Trophoblast cell (in vitro differentiated cells and primary cell): ENCODE data around the gene TRIM40.

Experiments used
- DNase-seq, 2 donors: peaks; one replicate each; pipeline ENCODE4 v3.0.0-alpha.2; 2016
- H2AFZ ChIP-seq: 2 replicates; pipeline ENCODE4 v1.6.1; 2013; ENCODE audit warnings: low read length, moderate library complexity, mild to moderate bottlenecking; ENCODE audit not compliant: insufficient read depth, poor library complexity
- H2AK5ac ChIP-seq: 2 replicates; pipeline ENCODE4 v1.6.1; 2013; ENCODE audit warnings: mild to moderate bottlenecking, low read length
- H2BK120ac ChIP-seq: 2 replicates; pipeline ENCODE4 v1.6.1; 2013; ENCODE audit warnings: low read length, mild to moderate bottlenecking, moderate library complexity; ENCODE audit not compliant: insufficient read depth, poor library complexity
- H2BK12ac ChIP-seq: 2 replicates; pipeline ENCODE4 v1.6.1; 2013; ENCODE audit warnings: mild to moderate bottlenecking, low read length, moderate library complexity
- H2BK5ac ChIP-seq: 2 replicates; pipeline ENCODE4 v1.6.1; 2013; ENCODE audit warnings: low read length, low read depth, moderate library complexity, mild to moderate bottlenecking; ENCODE audit not compliant: poor library complexity
- H3K14ac ChIP-seq: 2 replicates; pipeline ENCODE4 v1.6.1; 2013; ENCODE audit warnings: mild to moderate bottlenecking, low read length
- H3K18ac ChIP-seq: 2 replicates; pipeline ENCODE4 v1.6.1; 2013; ENCODE audit warnings: mild to moderate bottlenecking, low read length
- H3K23ac ChIP-seq: 2 replicates; pipeline ENCODE4 v1.6.1; 2013; ENCODE audit warnings: low read length
- H3K27ac ChIP-seq: 2 replicates; pipeline ENCODE4 v1.5.1; 2013; ENCODE audit warnings: low read depth, mild to moderate bottlenecking, inconsistent platforms, low read length, moderate library complexity
- H3K27me3 ChIP-seq: 2 replicates; pipeline ENCODE4 v1.6.1; 2013; ENCODE audit warnings: inconsistent platforms, mild to moderate bottlenecking, low read length, moderate library complexity; ENCODE audit not compliant: insufficient read depth
- H3K36me3 ChIP-seq, 2 experiments: 1 replicate in 1 of 2; 2 replicates in 1 of 2; pipeline ENCODE4 v1.6.1; 2013; ENCODE audit warnings: low read length in 2 of 2, mild to moderate bottlenecking in 2 of 2, moderate library complexity in 1 of 2; ENCODE audit not compliant: insufficient read depth in 2 of 2, control insufficient read depth in 1 of 2
- H3K4ac ChIP-seq: 2 replicates; pipeline ENCODE4 v1.6.1; 2013; ENCODE audit warnings: low read depth, mild to moderate bottlenecking, low read length, moderate library complexity
- H3K4me1 ChIP-seq, 2 experiments: 1 replicate in 1 of 2; 2 replicates in 1 of 2; pipeline ENCODE4 v1.6.1; 2013; ENCODE audit warnings: low read length in 2 of 2, mild to moderate bottlenecking in 2 of 2, moderate library complexity in 1 of 2; ENCODE audit not compliant: insufficient read depth in 2 of 2, control insufficient read depth in 1 of 2
- H3K4me2 ChIP-seq: 2 replicates; pipeline ENCODE4 v1.6.1; 2013; ENCODE audit warnings: inconsistent platforms, mild to moderate bottlenecking, low read length, moderate library complexity
- H3K4me3 ChIP-seq: 2 replicates; pipeline ENCODE4 v1.5.1; 2013; ENCODE audit warnings: mild to moderate bottlenecking, low read depth, low read length, inconsistent platforms
- H3K79me1 ChIP-seq: one replicate; pipeline ENCODE4 v1.6.1; 2013; ENCODE audit warnings: low read length
- H3K79me2 ChIP-seq: 2 replicates; pipeline ENCODE4 v1.6.1; 2013; ENCODE audit warnings: low read length, mild to moderate bottlenecking; ENCODE audit not compliant: control insufficient read depth, insufficient read depth, poor library complexity
- H3K9ac ChIP-seq: 2 replicates; pipeline ENCODE4 v1.6.1; 2013; ENCODE audit warnings: mild to moderate bottlenecking, low read length
- H3K9me3 ChIP-seq: 2 replicates; pipeline ENCODE4 v1.6.1; 2013; ENCODE audit warnings: low read depth, mild to moderate bottlenecking, control low read depth, inconsistent platforms, low read length; ENCODE audit not compliant: insufficient read depth
- H4K12ac ChIP-seq: 2 replicates; pipeline ENCODE4 v1.6.1; 2013; ENCODE audit warnings: low read depth, mild to moderate bottlenecking, low read length, moderate library complexity
- H4K8ac ChIP-seq: 2 replicates; pipeline ENCODE4 v1.6.1; 2013; ENCODE audit warnings: low read depth, mild to moderate bottlenecking, low read length, moderate library complexity
- H4K91ac ChIP-seq: one replicate; pipeline ENCODE4 v1.6.1; 2013; ENCODE audit warnings: low read depth, mild to moderate bottlenecking, low read length, moderate library complexity
- WGBS: extraction: QIAGEN DNeasy Blood & Tissue Kit; methylation state at CpG from one replicate; pipeline ENCODE4 v1.1.7; 2013; ENCODE audit warnings: missing lambda C conversion rate; ENCODE audit not compliant: insufficient read length, insufficient coverage; ENCODE audit errors: extremely low coverage; 5-methylcytosine and 5-hydroxymethylcytosine counted together

TRIM40 gene

GRCh38 chr6:30100585-30101443 is 35.1 kb upstream of the TRIM40 start:
- H3K4me1 ChIP-seq, result peaks cover 5 to 13% of the 10 kb centered on the region in 2 experiments
- no peak overlapping the region for H2AK5ac ChIP-seq
- H3K4me2 ChIP-seq, result peak overlapping the region; percentile 51
- no peak overlapping the region for H4K8ac ChIP-seq
- H3K14ac ChIP-seq, result no peak overlapping the region
- H2BK120ac ChIP-seq, result no peak overlapping the region
- H3K27me3 ChIP-seq, result peaks cover 29% of the 10 kb centered on the region
- H3K79me2 ChIP-seq, result no peaks in the 10 kb centered on the region
- H3K18ac ChIP-seq, result no peak overlapping the region
- no peak overlapping the region for H3K4me3 ChIP-seq
- H3K79me1 ChIP-seq, result no peaks in the 10 kb centered on the region
- no peak overlapping the region for H3K27ac ChIP-seq
- H2BK12ac ChIP-seq, result no peak overlapping the region
- no peak overlapping the region for H2AFZ ChIP-seq
- no peaks in the 10 kb centered on the region for H3K9me3 ChIP-seq
- no peak overlapping the region for H3K23ac ChIP-seq
- no peak overlapping the region for H4K91ac ChIP-seq
- no CpG with 5 or more reads among the region's 47 CpGs for WGBS
- H2BK5ac ChIP-seq, result no peak overlapping the region
- no peak overlapping the region for H3K4ac ChIP-seq
- no peak overlapping the region for H3K9ac ChIP-seq
- no peak overlapping the region for H4K12ac ChIP-seq
- H3K36me3 ChIP-seq, result no peaks in the 10 kb centered on the region
- DNase-seq, result no peak

- Histone ChIP-seq H3K27me3 (peaks cover 32% of the 10 kb centered on the region), H3K9me3 (no peaks in the 10 kb centered on the region), H2BK120ac (no peak overlapping the region), H2BK5ac (no peak overlapping the region), H3K4me3 (no peak overlapping the region), H4K8ac (peak overlapping the region; percentile 78), H3K18ac (no peak overlapping the region), H3K4me1 (peaks cover 5 to 13% of the 10 kb centered on the region in 2 experiments), H3K4ac (no peak overlapping the region), H3K36me3 (no peaks in the 10 kb centered on the region), H2BK12ac (no peak overlapping the region), H3K4me2 (peak overlapping the region; percentile 60), H2AK5ac (no peak overlapping the region), H3K23ac (no peak overlapping the region), H2AFZ (peak overlapping the region; percentile 81), H3K79me2 (no peaks in the 10 kb centered on the region), H4K12ac (no peak overlapping the region), H3K79me1 (no peaks in the 10 kb centered on the region), H3K9ac (no peak overlapping the region), H3K14ac (no peak overlapping the region), H4K91ac (no peak overlapping the region), H3K27ac (no peak overlapping the region)
- DNase-seq, result peak; percentile 89 to 91
- WGBS, result no CpG with 5 or more reads among the region's 51 CpGs
Measured at GRCh38 chr6:30101444-30102413, 34.2 kb upstream of the TRIM40 start.

GRCh38 chr6:30102414-30102969 is 33.4 kb upstream of the TRIM40 start:
- Histone ChIP-seq H3K18ac (no peak overlapping the region), H4K8ac (peak overlapping the region; percentile 78), H3K27me3 (peaks cover 32% of the 10 kb centered on the region), H3K23ac (no peak overlapping the region), H3K9ac (no peak overlapping the region), H2BK5ac (no peak overlapping the region), H4K91ac (no peak overlapping the region), H3K4me2 (peak overlapping the region; percentile 60), H2AFZ (peak overlapping the region; percentile 81), H3K36me3 (no peaks in the 10 kb centered on the region), H2BK120ac (no peak overlapping the region), H3K9me3 (no peaks in the 10 kb centered on the region), H2BK12ac (no peak overlapping the region), H2AK5ac (no peak overlapping the region), H3K14ac (no peak overlapping the region), H3K4ac (no peak overlapping the region), H3K4me1 (peaks cover 5 to 13% of the 10 kb centered on the region in 2 experiments), H4K12ac (no peak overlapping the region), H3K4me3 (no peak overlapping the region), H3K79me1 (no peaks in the 10 kb centered on the region), H3K27ac (no peak overlapping the region), H3K79me2 (no peaks in the 10 kb centered on the region)
- peak in 1 of 2 donors; percentile 16 for DNase-seq
- no CpG with 5 or more reads among the region's 15 CpGs for WGBS
